ENCODE results near the gene NAGLU. TPM values are rescaled to one million over a fixed set of nuclear protein-coding genes. Genes with fewer than 3 reads are reported as not detected.

Gene NAGLU
- total and polyA plus RNA-seq, 2 of the 13 experiments (the other 11 are each of a cell fraction or from before 2014, with no cell fraction given) = 28.2 to 40.1 TPM

DNA sequence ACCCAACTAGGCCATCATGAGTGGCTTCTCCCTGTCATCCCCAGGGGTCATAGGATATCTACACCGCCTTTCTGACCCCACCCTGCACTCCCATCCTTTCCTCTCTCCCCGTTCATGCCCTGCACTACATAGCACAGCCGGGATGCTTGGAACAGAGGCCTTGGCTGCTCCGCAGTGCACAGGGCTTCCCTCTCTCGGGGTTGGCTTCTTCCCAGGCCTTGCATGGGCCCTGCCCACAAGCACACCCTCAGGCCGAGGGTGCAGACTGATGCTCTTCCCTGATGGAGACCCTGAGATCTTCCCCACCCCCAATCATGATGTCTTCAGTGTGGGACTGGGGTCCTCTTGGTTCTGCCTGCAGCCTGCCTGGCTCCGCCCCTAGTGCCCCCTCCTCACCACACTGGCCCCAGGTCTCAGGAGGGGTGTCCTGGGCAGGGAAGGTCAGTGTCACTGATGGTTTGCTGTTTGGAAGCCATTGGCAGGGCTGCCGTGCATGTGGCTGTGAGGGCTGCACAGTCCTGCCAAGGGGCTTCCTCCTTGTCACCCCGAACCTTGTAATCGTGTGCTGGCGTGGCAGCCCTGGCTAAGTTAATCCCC, 14.3 kb upstream of the NAGLU start:
- no peaks in the 10 kb centered on the region for H3K79me2 ChIP-seq (ENCODE audit: insufficient read depth, low read length)
- intact Hi-C loops (cut with micrococcal nuclease; ENCODE audit: unreplicated experiment) (no loop called here), in situ Hi-C loops (cut with HindIII; ENCODE audit: extremely low pct_ligation_motif_present, low pct_unique_long_range_greater_than_20kb) (loop anchor here (5.0 kb wide), 1 partner anchor 199 kb away; no protein-coding TSS in a partner anchor)
- H3K27me3 ChIP-seq (ENCODE audit: control insufficient read depth in 1 of 2, insufficient read depth in 2 of 2, low read length in 2 of 2) = no peaks in the 10 kb centered on the region
- ChIA-PET POLR2A (interaction anchor here (1.0 to 4.3 kb wide), 11 partner anchors 9 to 210 kb away, joined by 3 to 52 read pairs (median 8); partner anchors contain the start of genes CAVIN1, NAGLU and STAT3), CTCF (ENCODE audit: low intra/inter-chr PET ratio, low total read pairs) (no interaction called here)
- FAIRE-seq (no peak), ATAC-seq (no peak), DNase-seq (ENCODE audit: low spot score) (no peak)
- no peaks in the 10 kb centered on the region for H4K20me1 ChIP-seq (ENCODE audit: insufficient read depth, low read length)
- WGBS (ENCODE audit: low lambda C conversion rate) = 94% methylated on average over 10 of the region's 11 CpGs
- peak overlapping the region; percentile 71 for H3K27ac ChIP-seq (ENCODE audit: extremely low read length, insufficient read depth, low read length)
- H3K36me3 ChIP-seq (replicated peaks in 1 of 2; ENCODE audit: control insufficient read depth in 1 of 2, insufficient read depth in 2 of 2, low read length in 2 of 2) = peaks cover 6 to 7% of the 10 kb centered on the region in 2 experiments; a peak in 4 of 5 replicates
- H3K4me3 ChIP-seq (replicated peaks in 1 of 3; ENCODE audit: insufficient read depth in 1 of 3, low read depth in 2 of 3, low read length in 3 of 3) = no peak overlapping the region
- H3K9ac ChIP-seq (ENCODE audit: insufficient read depth, low read depth, low read length) = no peak overlapping the region
- peaks cover 88% of the 10 kb centered on the region for H3K4me1 ChIP-seq (ENCODE audit: insufficient read depth, low read length)
- BruUV-seq (replicated peaks) = no TSS peak
- H2AFZ ChIP-seq (ENCODE audit: low read length) = no peak overlapping the region
- no peaks in the 10 kb centered on the region for H3K9me3 ChIP-seq (ENCODE audit: low read length)
- no peak overlapping the region for H3K4me2 ChIP-seq (ENCODE audit: low read depth, low read length)
- TF ChIP-seq ISL2 (CRISPR knock-in tag; IDR thresholded peaks at IDR 0.05) (no peak), ZNF296 (CRISPR knock-in tag; conservative IDR thresholded peaks at IDR 0.05) (no peak)
- TF ChIP-seq, protein P1, sequence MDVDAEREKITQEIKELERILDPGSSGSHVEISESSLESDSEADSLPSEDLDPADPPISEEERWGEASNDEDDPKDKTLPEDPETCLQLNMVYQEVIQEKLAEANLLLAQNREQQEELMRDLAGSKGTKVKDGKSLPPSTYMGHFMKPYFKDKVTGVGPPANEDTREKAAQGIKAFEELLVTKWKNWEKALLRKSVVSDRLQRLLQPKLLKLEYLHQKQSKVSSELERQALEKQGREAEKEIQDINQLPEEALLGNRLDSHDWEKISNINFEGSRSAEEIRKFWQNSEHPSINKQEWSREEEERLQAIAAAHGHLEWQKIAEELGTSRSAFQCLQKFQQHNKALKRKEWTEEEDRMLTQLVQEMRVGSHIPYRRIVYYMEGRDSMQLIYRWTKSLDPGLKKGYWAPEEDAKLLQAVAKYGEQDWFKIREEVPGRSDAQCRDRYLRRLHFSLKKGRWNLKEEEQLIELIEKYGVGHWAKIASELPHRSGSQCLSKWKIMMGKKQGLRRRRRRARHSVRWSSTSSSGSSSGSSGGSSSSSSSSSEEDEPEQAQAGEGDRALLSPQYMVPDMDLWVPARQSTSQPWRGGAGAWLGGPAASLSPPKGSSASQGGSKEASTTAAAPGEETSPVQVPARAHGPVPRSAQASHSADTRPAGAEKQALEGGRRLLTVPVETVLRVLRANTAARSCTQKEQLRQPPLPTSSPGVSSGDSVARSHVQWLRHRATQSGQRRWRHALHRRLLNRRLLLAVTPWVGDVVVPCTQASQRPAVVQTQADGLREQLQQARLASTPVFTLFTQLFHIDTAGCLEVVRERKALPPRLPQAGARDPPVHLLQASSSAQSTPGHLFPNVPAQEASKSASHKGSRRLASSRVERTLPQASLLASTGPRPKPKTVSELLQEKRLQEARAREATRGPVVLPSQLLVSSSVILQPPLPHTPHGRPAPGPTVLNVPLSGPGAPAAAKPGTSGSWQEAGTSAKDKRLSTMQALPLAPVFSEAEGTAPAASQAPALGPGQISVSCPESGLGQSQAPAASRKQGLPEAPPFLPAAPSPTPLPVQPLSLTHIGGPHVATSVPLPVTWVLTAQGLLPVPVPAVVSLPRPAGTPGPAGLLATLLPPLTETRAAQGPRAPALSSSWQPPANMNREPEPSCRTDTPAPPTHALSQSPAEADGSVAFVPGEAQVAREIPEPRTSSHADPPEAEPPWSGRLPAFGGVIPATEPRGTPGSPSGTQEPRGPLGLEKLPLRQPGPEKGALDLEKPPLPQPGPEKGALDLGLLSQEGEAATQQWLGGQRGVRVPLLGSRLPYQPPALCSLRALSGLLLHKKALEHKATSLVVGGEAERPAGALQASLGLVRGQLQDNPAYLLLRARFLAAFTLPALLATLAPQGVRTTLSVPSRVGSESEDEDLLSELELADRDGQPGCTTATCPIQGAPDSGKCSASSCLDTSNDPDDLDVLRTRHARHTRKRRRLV (CRISPR knock-in tag; IDR thresholded peaks at IDR 0.05) = 0 out of 2 replicates have a peak, but pooled peaks have one; percentile 20
- TF ChIP-seq, protein P2, sequence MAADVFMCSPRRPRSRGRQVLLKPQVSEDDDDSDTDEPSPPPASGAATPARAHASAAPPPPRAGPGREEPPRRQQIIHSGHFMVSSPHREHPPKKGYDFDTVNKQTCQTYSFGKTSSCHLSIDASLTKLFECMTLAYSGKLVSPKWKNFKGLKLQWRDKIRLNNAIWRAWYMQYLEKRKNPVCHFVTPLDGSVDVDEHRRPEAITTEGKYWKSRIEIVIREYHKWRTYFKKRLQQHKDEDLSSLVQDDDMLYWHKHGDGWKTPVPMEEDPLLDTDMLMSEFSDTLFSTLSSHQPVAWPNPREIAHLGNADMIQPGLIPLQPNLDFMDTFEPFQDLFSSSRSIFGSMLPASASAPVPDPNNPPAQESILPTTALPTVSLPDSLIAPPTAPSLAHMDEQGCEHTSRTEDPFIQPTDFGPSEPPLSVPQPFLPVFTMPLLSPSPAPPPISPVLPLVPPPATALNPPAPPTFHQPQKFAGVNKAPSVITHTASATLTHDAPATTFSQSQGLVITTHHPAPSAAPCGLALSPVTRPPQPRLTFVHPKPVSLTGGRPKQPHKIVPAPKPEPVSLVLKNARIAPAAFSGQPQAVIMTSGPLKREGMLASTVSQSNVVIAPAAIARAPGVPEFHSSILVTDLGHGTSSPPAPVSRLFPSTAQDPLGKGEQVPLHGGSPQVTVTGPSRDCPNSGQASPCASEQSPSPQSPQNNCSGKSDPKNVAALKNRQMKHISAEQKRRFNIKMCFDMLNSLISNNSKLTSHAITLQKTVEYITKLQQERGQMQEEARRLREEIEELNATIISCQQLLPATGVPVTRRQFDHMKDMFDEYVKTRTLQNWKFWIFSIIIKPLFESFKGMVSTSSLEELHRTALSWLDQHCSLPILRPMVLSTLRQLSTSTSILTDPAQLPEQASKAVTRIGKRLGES (CRISPR knock-in tag; IDR thresholded peaks at IDR 0.05; ENCODE audit: borderline replicate concordance) = no peak
- TF ChIP-seq, protein P3, sequence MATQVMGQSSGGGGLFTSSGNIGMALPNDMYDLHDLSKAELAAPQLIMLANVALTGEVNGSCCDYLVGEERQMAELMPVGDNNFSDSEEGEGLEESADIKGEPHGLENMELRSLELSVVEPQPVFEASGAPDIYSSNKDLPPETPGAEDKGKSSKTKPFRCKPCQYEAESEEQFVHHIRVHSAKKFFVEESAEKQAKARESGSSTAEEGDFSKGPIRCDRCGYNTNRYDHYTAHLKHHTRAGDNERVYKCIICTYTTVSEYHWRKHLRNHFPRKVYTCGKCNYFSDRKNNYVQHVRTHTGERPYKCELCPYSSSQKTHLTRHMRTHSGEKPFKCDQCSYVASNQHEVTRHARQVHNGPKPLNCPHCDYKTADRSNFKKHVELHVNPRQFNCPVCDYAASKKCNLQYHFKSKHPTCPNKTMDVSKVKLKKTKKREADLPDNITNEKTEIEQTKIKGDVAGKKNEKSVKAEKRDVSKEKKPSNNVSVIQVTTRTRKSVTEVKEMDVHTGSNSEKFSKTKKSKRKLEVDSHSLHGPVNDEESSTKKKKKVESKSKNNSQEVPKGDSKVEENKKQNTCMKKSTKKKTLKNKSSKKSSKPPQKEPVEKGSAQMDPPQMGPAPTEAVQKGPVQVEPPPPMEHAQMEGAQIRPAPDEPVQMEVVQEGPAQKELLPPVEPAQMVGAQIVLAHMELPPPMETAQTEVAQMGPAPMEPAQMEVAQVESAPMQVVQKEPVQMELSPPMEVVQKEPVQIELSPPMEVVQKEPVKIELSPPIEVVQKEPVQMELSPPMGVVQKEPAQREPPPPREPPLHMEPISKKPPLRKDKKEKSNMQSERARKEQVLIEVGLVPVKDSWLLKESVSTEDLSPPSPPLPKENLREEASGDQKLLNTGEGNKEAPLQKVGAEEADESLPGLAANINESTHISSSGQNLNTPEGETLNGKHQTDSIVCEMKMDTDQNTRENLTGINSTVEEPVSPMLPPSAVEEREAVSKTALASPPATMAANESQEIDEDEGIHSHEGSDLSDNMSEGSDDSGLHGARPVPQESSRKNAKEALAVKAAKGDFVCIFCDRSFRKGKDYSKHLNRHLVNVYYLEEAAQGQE (IDR thresholded peaks at IDR 0.05; ENCODE audit: borderline replicate concordance in 1 of 2, low read depth in 1 of 2, low read length in 2 of 2) = no peak
- TF ChIP-seq, protein P4, sequence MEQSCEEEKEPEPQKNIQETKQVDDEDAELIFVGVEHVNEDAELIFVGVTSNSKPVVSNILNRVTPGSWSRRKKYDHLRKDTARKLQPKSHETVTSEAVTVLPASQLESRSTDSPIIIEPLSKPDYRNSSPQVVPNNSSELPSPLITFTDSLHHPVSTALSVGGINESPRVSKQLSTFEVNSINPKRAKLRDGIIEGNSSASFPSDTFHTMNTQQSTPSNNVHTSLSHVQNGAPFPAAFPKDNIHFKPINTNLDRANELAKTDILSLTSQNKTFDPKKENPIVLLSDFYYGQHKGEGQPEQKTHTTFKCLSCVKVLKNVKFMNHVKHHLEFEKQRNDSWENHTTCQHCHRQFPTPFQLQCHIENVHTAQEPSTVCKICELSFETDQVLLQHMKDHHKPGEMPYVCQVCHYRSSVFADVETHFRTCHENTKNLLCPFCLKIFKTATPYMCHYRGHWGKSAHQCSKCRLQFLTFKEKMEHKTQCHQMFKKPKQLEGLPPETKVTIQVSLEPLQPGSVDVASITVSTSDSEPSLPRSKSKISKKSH (CRISPR knock-in tag; IDR thresholded peaks at IDR 0.05; ENCODE audit: borderline replicate concordance) = peak; percentile 10; the same call in 1 of the 2 replicates
- TF ChIP-seq, protein P5, sequence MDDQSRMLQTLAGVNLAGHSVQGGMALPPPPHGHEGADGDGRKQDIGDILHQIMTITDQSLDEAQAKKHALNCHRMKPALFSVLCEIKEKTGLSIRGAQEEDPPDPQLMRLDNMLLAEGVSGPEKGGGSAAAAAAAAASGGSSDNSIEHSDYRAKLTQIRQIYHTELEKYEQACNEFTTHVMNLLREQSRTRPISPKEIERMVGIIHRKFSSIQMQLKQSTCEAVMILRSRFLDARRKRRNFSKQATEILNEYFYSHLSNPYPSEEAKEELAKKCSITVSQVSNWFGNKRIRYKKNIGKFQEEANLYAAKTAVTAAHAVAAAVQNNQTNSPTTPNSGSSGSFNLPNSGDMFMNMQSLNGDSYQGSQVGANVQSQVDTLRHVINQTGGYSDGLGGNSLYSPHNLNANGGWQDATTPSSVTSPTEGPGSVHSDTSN (CRISPR knock-in tag; IDR thresholded peaks at IDR 0.05; ENCODE audit: borderline replicate concordance) = no peak

Measured in HepG2 (cell line).